ENCODE data around the gene KRT86.

DNA sequence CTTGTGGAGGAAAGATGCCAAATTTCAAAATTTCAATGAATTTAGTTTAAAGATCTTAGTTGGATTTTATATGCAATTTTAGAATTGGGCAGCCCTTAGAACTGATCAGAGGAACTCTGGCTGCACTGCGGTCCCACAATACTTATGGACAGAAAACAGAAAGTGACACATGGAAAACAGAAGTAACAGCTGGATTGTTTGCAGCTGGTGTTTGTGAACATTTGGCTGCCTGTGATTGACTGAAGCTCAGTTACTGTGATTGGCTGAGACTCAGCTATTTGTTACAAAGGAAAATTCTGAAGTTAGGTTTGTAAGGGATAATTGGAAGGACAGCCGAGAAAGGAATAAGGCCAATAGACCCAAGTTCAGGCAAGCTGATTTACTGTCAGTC, 10.0 kb upstream of the KRT86 start:
- no peak for TF ChIP-seq POLR2A (IDR thresholded peaks at IDR 0.05)
- TF ChIP-seq, protein P1, sequence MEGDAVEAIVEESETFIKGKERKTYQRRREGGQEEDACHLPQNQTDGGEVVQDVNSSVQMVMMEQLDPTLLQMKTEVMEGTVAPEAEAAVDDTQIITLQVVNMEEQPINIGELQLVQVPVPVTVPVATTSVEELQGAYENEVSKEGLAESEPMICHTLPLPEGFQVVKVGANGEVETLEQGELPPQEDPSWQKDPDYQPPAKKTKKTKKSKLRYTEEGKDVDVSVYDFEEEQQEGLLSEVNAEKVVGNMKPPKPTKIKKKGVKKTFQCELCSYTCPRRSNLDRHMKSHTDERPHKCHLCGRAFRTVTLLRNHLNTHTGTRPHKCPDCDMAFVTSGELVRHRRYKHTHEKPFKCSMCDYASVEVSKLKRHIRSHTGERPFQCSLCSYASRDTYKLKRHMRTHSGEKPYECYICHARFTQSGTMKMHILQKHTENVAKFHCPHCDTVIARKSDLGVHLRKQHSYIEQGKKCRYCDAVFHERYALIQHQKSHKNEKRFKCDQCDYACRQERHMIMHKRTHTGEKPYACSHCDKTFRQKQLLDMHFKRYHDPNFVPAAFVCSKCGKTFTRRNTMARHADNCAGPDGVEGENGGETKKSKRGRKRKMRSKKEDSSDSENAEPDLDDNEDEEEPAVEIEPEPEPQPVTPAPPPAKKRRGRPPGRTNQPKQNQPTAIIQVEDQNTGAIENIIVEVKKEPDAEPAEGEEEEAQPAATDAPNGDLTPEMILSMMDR (IDR thresholded peaks at IDR 0.05): no peak

Measured in Peyer's patch (tissue), 4 donors.